NT2/D1 (cell line): ENCODE results near the gene FAP.

Experiments
- SUZ12 ChIP-seq: IDR thresholded peaks from 2 replicates; pipeline ENCODE4 v1.6.1; 2011; ENCODE audit not compliant: insufficient read length, insufficient read depth; ENCODE audit errors: extremely low read depth
- YY1 ChIP-seq: IDR thresholded peaks from 2 replicates; pipeline ENCODE4 v1.6.1; 2011; ENCODE audit not compliant: insufficient read length, insufficient read depth
- ZNF274 ChIP-seq: IDR thresholded peaks from 2 replicates; pipeline ENCODE4 v1.6.1; 2011; ENCODE audit warnings: mild to moderate bottlenecking, low read depth, low read length

DNA sequence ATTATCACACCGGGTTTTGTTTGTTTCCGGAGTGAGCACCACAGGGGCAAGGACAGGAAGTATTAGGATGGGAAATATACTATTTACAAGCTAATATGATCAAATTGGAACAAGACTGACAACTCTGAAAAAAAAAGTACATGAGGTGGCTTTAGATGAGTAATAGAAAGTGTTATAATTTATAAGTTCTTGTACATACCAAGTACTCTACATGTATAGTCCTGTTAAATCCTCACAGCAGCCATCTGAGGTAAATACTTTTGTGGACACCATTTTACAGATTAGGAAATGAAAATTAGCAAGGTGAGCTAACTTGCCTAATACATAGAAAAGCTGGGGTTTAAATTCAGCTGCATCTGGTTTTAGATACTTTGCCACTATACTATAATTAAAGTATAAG lies 11.2 kb downstream of the FAP start:
- TF ChIP-seq ZNF274 (no peak), YY1 (no peak), SUZ12 (no peak)
